ENCODE measurements around the gene HMG20A. TPM values are rescaled to one million over a fixed set of nuclear protein-coding genes. Genes with fewer than 3 reads are reported as not detected.

The HMG20A gene
- total RNA-seq, 1 experiment from 2014 or later, result 60.2 TPM

DNA sequence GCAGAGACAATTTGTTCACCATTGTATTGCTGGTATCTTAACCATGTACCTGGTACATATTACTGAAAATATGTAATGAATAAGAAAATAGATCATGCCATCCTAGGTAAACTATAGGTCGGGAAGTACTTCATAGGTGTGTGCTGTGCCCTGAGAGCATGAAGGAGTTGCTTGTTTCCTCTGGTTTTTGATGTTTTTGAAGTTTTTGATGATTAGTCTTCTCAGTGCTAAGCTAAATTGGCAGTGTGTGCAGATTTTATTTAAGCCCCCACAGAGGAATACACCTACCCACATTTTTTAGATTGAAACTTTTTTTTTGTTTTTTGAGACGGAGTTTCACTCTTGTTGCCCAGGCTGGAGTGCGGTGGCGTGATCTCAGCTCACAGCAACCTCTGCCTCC lies 16.6 kb downstream of the HMG20A start:
- Histone ChIP-seq H3K23ac (ENCODE audit: insufficient read length, low read depth, low read length) (no peak overlapping the region), H3K14ac (ENCODE audit: insufficient read depth, low read length) (no peak overlapping the region), H3K4ac (ENCODE audit: low read depth, low read length) (no peak overlapping the region), H3K27me3 (ENCODE audit: insufficient read depth, low read length) (no peaks in the 10 kb centered on the region), H3K27ac (ENCODE audit: insufficient read length, low read depth, low read length) (no peak overlapping the region), H4K91ac (ENCODE audit: insufficient read length, low read depth, low read length) (no peak overlapping the region), H2AFZ (ENCODE audit: low read length) (no peak overlapping the region), H3K18ac (ENCODE audit: insufficient read length, low read depth, low read length) (no peak overlapping the region), H3K79me1 (ENCODE audit: insufficient read depth, low read depth, low read length, poor library complexity, severe bottlenecking) (peaks cover 2% of the 10 kb centered on the region), H2AK5ac (ENCODE audit: insufficient read length, low read length) (no peak overlapping the region), H2BK120ac (ENCODE audit: low read depth, low read length, poor library complexity, severe bottlenecking) (no peak overlapping the region), H3K9me3 (ENCODE audit: control insufficient read depth, low read depth, low read length) (no peaks in the 10 kb centered on the region), H3K4me2 (ENCODE audit: insufficient read depth, insufficient read length, low read length) (no peak overlapping the region), H3K9ac (ENCODE audit: extremely low read depth, insufficient read length, low read length) (no peak overlapping the region), H2BK5ac (ENCODE audit: insufficient read length, low read length) (no peak overlapping the region), H4K8ac (replicated peaks; ENCODE audit: insufficient read length, low read depth, low read length) (no peak overlapping the region), H4K5ac (ENCODE audit: insufficient read length, low read depth, low read length) (no peak overlapping the region), H3K4me1 (ENCODE audit: insufficient read depth, low read length) (no peaks in the 10 kb centered on the region), H2BK12ac (ENCODE audit: insufficient read length, low read depth, low read length) (no peak overlapping the region), H3T11ph (ENCODE audit: low read length) (no peak overlapping the region), H2BK15ac (ENCODE audit: low read depth, low read length) (no peak overlapping the region), H2BK20ac (ENCODE audit: low read depth, low read length, poor library complexity, severe bottlenecking) (no peak overlapping the region), H3K56ac (ENCODE audit: insufficient read length, low read depth, low read length) (no peak overlapping the region), H3K79me2 (ENCODE audit: insufficient read depth, low read length) (no peaks in the 10 kb centered on the region), H3K23me2 (ENCODE audit: insufficient read length, low read depth, low read length, poor library complexity, severe bottlenecking) (no peaks in the 10 kb centered on the region), H4K20me1 (ENCODE audit: control insufficient read depth, insufficient read depth, insufficient read length) (no peaks in the 10 kb centered on the region)
- no peak for TF ChIP-seq CTCF (conservative IDR thresholded peaks at IDR 0.05)
- DNase-seq, result no peak
- Mint-ChIP-seq H3K27ac (no peak overlapping the region; a peak in 1 of 7 replicates), H3K36me3 (ENCODE audit: insufficient read depth in 1 of 3, low read depth in 3 of 3) (peaks cover 0 to 5% (median 3%) of the 10 kb centered on the region in 3 experiments; a peak in 3 of 7 replicates), H3K9me3 (no peaks in the 10 kb centered on the region), H3K4me3 (no peak overlapping the region), H3K27me3 (ENCODE audit: low read depth) (no peaks in the 10 kb centered on the region), H3K4me1 (no peaks in the 10 kb centered on the region)
- no CpG with 5 or more reads among the region's 4 CpGs for WGBS (ENCODE audit: extremely low coverage, insufficient read length, low lambda C conversion rate)

Measured in H9 (cell line).